BE2C (cell line): ENCODE data around the gene CDKL4.

Experiments used
- DNase-seq: peaks from one replicate; pipeline ENCODE4 v3.0.0-alpha.2; 2020
- H3K27me3 ChIP-seq: fragments of 250-450 bp; sonication (Bioruptor Pico); 2 replicates; pipeline ENCODE4 v1.5.1; 2020; ENCODE audit warnings: mild to moderate bottlenecking
- H3K36me3 ChIP-seq: fragments of 250-450 bp; sonication (Bioruptor Pico); 2 replicates; pipeline ENCODE4 v1.5.1; 2020; ENCODE audit warnings: mild to moderate bottlenecking
- H3K4me1 ChIP-seq: fragments of 250-450 bp; sonication (Bioruptor Pico); 2 replicates; pipeline ENCODE4 v1.5.1; 2020
- H3K4me3 ChIP-seq: 2 replicates; pipeline ENCODE4 v1.5.1; 2011; ENCODE audit warnings: low read depth, low read length
- H3K9me3 ChIP-seq: fragments of 250-450 bp; sonication (Bioruptor Pico); 2 replicates; pipeline ENCODE4 v1.5.1; 2020
- CTCF ChIP-seq: IDR thresholded peaks from 2 replicates; pipeline ENCODE4 v1.5.1; 2012; ENCODE audit warnings: mild to moderate bottlenecking, low read depth, low read length

CDKL4 gene

GRCh38 chr2:39225567-39225966 is 18.2 kb downstream of the CDKL4 start:
- no peaks in the 10 kb centered on the region for H3K27me3 ChIP-seq
- H3K9me3 ChIP-seq, result no peaks in the 10 kb centered on the region
- TF ChIP-seq CTCF, result no peak
- H3K4me1 ChIP-seq, result no peaks in the 10 kb centered on the region
- no peak overlapping the region for H3K4me3 ChIP-seq
- no peak for DNase-seq
- no peaks in the 10 kb centered on the region for H3K36me3 ChIP-seq

- no peaks in the 10 kb centered on the region for H3K27me3 ChIP-seq
- TF ChIP-seq CTCF, result no peak
- no peaks in the 10 kb centered on the region for H3K9me3 ChIP-seq
- H3K4me3 ChIP-seq, result no peak overlapping the region
- H3K4me1 ChIP-seq, result no peaks in the 10 kb centered on the region
- DNase-seq, result no peak
- H3K36me3 ChIP-seq, result no peaks in the 10 kb centered on the region
Measured at GRCh38 chr2:39223909-39224308, 19.9 kb downstream of the CDKL4 start.

GRCh38 chr2:39221459-39221858 is 22.3 kb downstream of the CDKL4 start:
- Histone ChIP-seq H3K9me3 (no peaks in the 10 kb centered on the region), H3K4me1 (0 out of 2 replicates have a peak, but pooled peaks cover 3% of the 10 kb centered on the region), H3K4me3 (no peak overlapping the region), H3K27me3 (no peaks in the 10 kb centered on the region), H3K36me3 (no peaks in the 10 kb centered on the region)
- no peak for DNase-seq
- no peak for TF ChIP-seq CTCF

GRCh38 chr2:39220136-39220535 is 23.6 kb downstream of the CDKL4 start:
- Histone ChIP-seq H3K4me3 (no peak overlapping the region), H3K4me1 (peaks cover 9% of the 10 kb centered on the region; the same call in 1 of the 2 replicates), H3K9me3 (no peaks in the 10 kb centered on the region), H3K27me3 (no peaks in the 10 kb centered on the region), H3K36me3 (no peaks in the 10 kb centered on the region)
- no peak for DNase-seq
- no peak for TF ChIP-seq CTCF

- no peaks in the 10 kb centered on the region for H3K36me3 ChIP-seq
- no peak overlapping the region for H3K4me3 ChIP-seq
- H3K27me3 ChIP-seq, result no peaks in the 10 kb centered on the region
- no peak for TF ChIP-seq CTCF
- DNase-seq, result no peak
- H3K4me1 ChIP-seq, result peaks cover 9% of the 10 kb centered on the region; the same call in 1 of the 2 replicates
- H3K9me3 ChIP-seq, result no peaks in the 10 kb centered on the region
Measured at GRCh38 chr2:39218391-39218790, 25.4 kb downstream of the CDKL4 start.

- H3K4me1 ChIP-seq, result peaks cover 9% of the 10 kb centered on the region; the same call in 1 of the 2 replicates
- no peaks in the 10 kb centered on the region for H3K36me3 ChIP-seq
- no peak for DNase-seq
- no peak for TF ChIP-seq CTCF
- no peaks in the 10 kb centered on the region for H3K27me3 ChIP-seq
- no peak overlapping the region for H3K4me3 ChIP-seq
- H3K9me3 ChIP-seq, result no peaks in the 10 kb centered on the region
Measured at GRCh38 chr2:39217192-39217550, 26.6 kb downstream of the CDKL4 start.
